Stimulated activated CD8-positive, alpha-beta memory T cell treated with anti-CD3 and anti-CD28 coated beads, Interleukin-7, amount 100 ng/mL, for 4 hours (primary cell): ENCODE results near the gene CCDC57.

Experiments
- DNase-seq, 2 donors: peaks; one replicate each; pipeline ENCODE4 v3.0.0-alpha.2; 2020; ENCODE audit warnings: low read depth in 2 of 2

Gene CCDC57

DNA sequence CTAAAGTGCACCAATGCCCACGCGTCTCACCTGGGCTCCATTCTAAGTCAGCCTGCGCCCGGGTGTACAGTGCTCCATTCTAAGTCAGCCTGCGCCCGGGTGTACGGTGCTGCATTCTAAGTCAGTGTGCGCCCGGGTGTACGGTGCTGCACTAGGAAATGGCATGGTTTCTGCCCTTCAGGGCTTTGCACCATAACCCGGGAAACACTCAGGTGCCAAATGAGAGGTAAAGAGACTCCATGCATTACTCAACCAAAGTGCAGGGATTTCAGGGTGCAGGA lies 85.4 kb downstream of the CCDC57 start:
- no peak for DNase-seq

GRCh38 chr17:82126556-82127314 lies 85.9 kb downstream of the CCDC57 start:
- peak; percentile 46 to 64 for DNase-seq

GRCh38 chr17:82124101-82124500 lies 88.5 kb downstream of the CCDC57 start:
- DNase-seq: no peak

DNA sequence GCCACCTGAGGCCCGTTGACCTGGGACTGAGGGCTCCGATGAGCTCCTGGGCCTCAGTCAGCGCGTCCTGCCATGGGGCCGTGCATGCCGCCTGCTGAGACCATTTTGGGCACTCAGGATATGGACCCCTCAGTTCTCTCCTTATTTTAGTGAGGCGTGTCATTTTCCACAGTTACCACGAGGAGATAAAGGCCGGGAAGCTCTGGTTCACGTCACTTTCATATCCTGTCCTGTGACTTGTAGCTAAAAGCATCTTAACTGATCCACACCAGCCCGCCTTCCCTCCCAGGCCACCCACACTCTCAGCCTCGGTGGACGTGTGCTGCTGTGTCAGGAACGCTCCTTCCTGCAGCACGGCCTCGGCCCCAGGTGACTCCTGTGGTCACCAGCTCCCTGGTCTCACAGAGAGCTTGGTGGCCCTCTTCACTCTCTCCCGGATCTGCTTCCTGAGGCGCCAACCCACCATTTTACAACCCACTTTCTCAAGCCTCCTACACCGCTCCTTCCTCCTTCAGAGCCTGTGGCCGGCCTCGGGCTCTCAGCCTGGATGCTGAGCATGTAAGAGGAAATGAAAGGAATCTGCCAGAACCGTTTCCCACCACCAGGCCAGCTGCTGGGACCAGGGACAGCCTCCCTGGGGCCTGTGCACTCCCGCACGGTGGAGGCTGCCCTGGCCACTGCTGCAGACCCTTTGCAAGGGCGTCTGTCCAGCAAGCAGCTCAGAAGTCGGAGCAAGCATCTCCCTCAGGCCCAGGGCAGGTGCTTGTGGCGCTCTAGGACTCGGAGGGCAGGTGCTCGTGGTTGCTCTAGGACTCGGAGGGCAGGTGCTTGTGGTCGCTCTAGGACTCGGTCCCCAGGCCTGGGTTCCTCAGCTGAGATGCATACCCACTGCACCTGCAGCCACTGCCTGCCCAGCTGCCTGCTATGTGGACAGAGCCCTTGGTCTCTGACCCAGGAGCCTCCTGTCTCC lies 90.7 kb downstream of the CCDC57 start:
- no peak for DNase-seq

DNA sequence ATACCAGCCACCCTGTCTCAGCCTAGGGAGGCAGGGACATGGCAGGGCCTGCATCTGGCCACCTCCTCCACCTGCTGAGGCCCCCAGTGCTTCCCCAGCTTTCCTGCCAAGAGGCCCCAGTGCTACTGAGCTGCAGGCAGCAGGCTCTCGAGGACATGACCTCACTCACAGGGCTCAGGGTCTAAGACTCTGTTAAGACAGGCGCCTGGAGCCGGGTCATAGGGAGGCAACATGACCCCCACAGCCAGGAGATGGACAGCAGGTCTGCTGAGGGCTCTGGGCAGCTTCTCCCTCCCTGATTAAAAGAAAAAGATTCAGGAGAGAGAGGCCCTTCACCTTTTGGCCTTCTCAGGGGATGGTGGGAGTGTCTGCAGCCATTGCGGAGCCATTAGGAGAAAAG lies 91.4 kb downstream of the CCDC57 start:
- DNase-seq: no peak

- DNase-seq: no peak
Measured at GRCh38 chr17:82120148-82120547, 92.5 kb downstream of the CCDC57 start.

- DNase-seq: no peak
Measured at GRCh38 chr17:82118815-82119380, 93.7 kb downstream of the CCDC57 start.

- no peak for DNase-seq
Measured at GRCh38 chr17:82118168-82118814, 94.4 kb downstream of the CCDC57 start.

GRCh38 chr17:82117139-82118090 lies 95.2 kb downstream of the CCDC57 start:
- DNase-seq: no peak

DNA sequence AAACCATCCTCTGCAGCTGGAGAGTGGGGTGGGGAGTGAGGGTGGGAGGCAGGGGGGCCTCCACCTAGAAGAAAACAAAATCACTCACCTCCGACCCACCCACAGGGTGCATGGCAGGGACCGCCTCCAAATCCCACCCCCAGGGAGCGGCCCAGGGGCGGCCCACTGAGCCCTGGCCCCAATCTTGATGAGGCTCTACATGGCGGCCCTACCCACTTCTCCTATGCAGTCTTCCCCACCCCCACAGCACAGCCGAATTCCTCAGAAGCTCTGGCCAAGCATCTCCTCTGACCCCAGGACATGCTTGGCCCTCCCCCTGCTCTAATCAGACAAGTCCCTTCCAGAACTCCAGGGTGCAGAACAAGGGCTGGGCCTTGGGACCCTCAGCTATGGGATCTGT lies 96.4 kb downstream of the CCDC57 start:
- DNase-seq: no peak

- no peak for DNase-seq
Measured at GRCh38 chr17:82114872-82115271, 97.8 kb downstream of the CCDC57 start.

- no peak for DNase-seq
Measured at GRCh38 chr17:82114447-82114846, 98.2 kb downstream of the CCDC57 start.

DNA sequence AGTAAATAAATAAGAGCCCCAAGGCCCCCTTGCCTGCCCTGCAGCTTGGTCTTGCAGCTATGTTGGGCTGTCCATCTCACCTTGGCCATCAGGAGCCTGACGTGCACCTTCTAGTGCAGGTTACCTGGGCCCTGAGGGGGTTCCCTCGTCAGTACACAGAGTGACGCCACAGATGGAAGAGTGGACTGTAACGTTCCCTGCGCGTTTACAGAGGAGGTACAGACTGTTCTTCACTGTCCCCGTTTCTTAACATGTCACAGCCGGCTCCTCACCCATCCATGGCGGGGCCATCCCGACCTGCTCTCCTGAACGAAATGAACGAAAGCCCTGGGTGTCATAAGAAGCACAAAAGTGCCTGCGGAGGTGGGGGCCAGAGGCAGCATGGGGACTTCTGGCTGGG lies 98.7 kb downstream of the CCDC57 start:
- no peak for DNase-seq

GRCh38 chr17:82113422-82113821 lies 99.2 kb downstream of the CCDC57 start:
- no peak for DNase-seq

GRCh38 chr17:82112914-82113311 lies 99.7 kb downstream of the CCDC57 start:
- DNase-seq: no peak

DNA sequence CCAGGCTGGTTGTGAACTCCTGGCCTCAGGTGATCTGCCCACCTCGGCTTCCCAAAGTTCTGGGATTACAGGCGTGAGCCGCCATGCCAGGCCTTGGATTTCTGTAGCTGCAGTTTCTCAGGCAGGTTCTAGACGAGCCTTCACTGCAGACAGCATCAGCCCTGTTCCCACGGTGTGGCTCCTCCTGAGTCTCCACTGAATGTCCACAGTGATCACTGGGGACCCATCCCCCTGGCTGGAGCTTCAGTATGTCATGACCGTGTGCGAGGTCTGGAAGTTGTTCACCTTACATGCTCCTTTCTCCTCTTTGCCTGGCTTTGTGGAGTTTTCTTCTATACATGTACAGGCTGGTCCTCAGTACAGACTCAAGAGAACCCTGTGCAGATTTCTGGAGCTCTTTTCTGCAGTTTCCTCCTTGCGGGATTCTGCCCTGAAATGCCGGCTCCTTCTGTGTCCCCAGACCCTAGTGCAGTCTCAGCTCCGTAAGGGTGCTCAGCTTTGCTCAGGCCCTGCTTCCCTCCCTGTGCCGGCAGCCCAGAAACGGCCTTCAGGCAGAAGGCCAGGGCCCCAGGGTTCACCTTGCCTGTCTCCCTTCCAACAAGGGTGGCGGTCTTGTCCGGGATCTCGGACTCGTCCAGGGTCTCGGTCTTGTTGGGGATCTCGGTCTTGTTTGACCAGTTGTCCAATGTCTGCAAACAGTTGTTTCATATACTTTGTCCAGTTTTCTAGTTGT lies 100.3 kb downstream of the CCDC57 start:
- no peak for DNase-seq

DNA sequence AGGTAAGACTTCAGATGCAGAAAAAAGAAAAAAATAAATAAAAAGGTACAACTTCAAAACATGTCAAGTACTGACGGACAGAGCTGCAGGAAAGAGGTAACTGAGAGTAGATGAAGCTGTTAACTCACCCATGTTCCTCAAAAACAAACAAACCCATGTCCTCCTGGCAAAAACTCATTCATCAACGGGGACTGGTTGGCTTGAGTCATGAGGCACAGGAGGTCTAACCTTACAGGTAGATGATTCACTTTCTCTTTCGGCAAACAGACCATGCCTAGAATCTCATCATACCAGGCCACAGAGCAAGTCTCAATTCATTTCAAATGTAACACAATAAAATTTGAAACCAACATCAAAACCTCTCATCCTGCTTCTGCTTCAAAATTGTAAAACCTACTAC lies 102.3 kb downstream of the CCDC57 start:
- DNase-seq: no peak

- no peak for DNase-seq
Measured at GRCh38 chr17:82108961-82109475, 103.6 kb downstream of the CCDC57 start.

- DNase-seq: no peak
Measured at GRCh38 chr17:82108496-82108945, 104.1 kb downstream of the CCDC57 start.

DNA sequence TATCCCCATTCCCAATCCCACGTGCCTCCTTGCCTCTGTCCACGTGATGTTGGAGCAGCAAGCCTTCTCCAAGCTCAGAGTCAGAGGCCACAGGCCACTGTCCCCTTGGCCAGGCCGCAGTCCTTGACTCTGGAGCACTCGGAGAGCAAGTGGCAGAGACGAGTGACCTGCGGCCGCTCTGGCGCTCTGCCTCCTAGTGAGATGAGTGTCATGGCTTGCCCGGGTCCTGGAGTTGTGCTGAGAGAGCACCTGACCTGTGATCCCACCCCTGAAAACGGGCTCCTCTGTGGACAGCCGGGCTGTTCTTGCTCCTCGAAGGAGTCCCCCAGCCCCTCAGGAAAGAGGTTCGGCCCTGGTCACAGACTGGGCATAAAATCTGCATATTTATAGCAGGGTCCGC lies 104.6 kb downstream of the CCDC57 start:
- DNase-seq: no peak
